Esophagus muscularis mucosa (tissue), 3 donors: Measurements from ENCODE around the gene SYNGAP1.

Experiments used
- POLR2A ChIP-seq: fragments of 450-650 bp; IDR thresholded peaks from one replicate; pipeline ENCODE4 v1.6.1; 2017; ENCODE audit warnings: antibody characterized with exemption, moderate library complexity, mild to moderate bottlenecking, low read depth
- TF ChIP-seq, protein P1 (sequence below), 3 experiments: fragments of 200-600 bp in 2 of 3; fragments of 450-650 bp in 1 of 3; sonication (generic) in 2 of 3; IDR thresholded peaks; one replicate each; pipeline ENCODE4 v1.5.1; 2017 to 2019; ENCODE audit warnings: antibody characterized with exemption in 3 of 3, mild to moderate bottlenecking in 2 of 3, moderate library complexity in 1 of 3

- no peak for TF ChIP-seq POLR2A
- TF ChIP-seq, protein P1, sequence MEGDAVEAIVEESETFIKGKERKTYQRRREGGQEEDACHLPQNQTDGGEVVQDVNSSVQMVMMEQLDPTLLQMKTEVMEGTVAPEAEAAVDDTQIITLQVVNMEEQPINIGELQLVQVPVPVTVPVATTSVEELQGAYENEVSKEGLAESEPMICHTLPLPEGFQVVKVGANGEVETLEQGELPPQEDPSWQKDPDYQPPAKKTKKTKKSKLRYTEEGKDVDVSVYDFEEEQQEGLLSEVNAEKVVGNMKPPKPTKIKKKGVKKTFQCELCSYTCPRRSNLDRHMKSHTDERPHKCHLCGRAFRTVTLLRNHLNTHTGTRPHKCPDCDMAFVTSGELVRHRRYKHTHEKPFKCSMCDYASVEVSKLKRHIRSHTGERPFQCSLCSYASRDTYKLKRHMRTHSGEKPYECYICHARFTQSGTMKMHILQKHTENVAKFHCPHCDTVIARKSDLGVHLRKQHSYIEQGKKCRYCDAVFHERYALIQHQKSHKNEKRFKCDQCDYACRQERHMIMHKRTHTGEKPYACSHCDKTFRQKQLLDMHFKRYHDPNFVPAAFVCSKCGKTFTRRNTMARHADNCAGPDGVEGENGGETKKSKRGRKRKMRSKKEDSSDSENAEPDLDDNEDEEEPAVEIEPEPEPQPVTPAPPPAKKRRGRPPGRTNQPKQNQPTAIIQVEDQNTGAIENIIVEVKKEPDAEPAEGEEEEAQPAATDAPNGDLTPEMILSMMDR (IDR thresholded peaks at IDR 0.05) = no peak
Measured at GRCh38 chr6:33390767-33391277, 29.0 kb upstream of the SYNGAP1 start.
